CD1c-positive myeloid dendritic cell (primary cell): Measurements from ENCODE around the gene KLK11.

Experiments
- DNase-seq: peaks from one replicate; pipeline ENCODE4 v3.0.0-alpha.2; 2016; ENCODE audit errors: extremely low spot score

The KLK11 gene

DNA sequence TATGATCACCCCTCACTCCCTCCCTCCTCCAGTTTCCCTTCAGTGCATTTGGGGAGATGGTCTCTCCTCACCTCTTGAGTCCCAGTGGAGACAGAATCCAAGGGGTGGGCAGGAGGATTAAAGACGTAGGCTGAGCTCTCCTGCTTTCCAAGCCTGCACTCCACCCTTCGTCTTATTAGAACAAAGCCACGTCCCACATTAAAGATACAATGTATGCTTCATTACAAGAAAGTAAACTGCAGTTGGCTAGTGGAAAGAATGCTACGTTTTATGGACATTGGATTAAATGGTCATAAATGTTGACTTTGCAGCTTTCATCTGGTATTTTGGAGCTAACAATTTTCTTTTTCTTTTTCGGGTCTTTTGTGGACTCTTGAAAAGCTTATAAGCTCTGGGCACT lies 1.5 kb upstream of the KLK11 start:
- DNase-seq = no peak

GRCh38 chr19:51027126-51027806 lies 850 bp upstream of the KLK11 start:
- DNase-seq = no peak

- no peak for DNase-seq
Observed at GRCh38 chr19:51025809-51026553, 435 bp downstream of the KLK11 start.

DNA sequence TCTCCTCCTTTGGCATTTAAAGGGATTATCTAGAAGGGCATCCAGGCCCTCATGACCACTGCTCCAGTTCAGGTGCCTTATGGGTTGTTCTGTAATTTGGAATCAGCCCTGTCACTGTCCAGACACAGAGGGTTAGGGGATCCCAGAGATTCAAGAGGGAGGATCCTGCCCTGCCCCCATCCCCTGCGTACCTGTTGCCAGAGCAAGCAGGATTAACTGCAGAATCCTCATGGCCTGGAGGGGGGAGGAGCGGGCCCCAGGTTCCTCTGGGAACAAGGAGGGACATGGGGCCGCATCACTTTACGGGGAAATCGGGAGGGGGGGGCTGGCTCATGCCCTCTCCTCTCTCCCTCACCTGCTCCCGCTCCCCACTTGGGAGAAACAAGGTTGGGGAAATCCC lies 1.0 kb downstream of the KLK11 start:
- DNase-seq = no peak

GRCh38 chr19:51024924-51025323 lies 1.5 kb downstream of the KLK11 start:
- no peak for DNase-seq

GRCh38 chr19:51023946-51024345 lies 2.5 kb downstream of the KLK11 start:
- DNase-seq = no peak

DNA sequence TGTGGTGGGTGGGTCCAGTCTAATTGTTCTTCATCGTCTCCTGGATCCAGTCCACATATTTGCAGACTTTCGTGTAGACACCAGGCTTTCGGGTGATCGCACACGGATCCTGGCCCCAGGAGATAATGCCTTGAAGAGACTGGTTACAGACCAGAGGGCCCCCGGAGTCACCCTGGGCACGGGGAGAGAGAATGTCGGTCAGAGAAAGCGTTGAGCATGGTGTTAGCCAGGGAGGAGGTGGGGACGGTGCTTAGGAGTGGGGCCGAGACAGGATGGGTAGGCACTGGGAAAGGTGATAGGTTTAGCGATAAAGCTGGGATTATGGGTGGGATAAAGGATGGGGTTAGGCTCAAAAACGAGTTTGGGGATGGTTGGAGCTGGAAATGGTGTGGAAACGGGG lies 3.9 kb downstream of the KLK11 start:
- DNase-seq = no peak

- peak; percentile 43 for DNase-seq
Observed at GRCh38 chr19:51020988-51021651, 5.3 kb downstream of the KLK11 start.

- DNase-seq = no peak
Observed at GRCh38 chr19:51019544-51019925, 6.9 kb downstream of the KLK11 start, which contains the start of gene KLK10. Gene KLK10 (minus strand): TSS chr19:51019709. CDS start chr19:51019130, 579 bp downstream.

- peak; percentile 11 for DNase-seq
Observed at GRCh38 chr19:51018745-51019543, 7.5 kb downstream of the KLK11 start.

GRCh38 chr19:51016798-51017683 lies 9.4 kb downstream of the KLK11 start:
- peak; percentile 63 for DNase-seq

GRCh38 chr19:51015691-51016267 lies 10.6 kb downstream of the KLK11 start:
- DNase-seq = no peak

DNA sequence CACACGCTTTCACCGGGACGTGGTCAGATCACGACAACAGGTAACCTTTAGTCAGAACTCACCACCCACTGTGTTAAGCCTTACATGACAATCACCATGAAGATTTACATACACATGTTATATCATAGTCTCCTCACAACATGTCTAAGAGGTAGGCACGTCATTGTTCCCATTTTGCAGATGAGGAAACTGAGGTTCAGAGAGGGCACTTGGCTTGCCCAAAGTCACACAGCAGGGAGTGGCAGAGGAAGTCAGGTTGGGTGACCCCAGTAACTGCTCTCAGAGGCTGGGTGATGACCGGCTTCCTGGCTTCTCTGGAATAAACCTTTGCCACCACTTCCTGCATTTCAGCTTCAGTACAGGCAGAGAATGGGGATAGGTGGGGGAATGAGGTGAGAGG lies 12.2 kb downstream of the KLK11 start:
- DNase-seq = no peak

DNA sequence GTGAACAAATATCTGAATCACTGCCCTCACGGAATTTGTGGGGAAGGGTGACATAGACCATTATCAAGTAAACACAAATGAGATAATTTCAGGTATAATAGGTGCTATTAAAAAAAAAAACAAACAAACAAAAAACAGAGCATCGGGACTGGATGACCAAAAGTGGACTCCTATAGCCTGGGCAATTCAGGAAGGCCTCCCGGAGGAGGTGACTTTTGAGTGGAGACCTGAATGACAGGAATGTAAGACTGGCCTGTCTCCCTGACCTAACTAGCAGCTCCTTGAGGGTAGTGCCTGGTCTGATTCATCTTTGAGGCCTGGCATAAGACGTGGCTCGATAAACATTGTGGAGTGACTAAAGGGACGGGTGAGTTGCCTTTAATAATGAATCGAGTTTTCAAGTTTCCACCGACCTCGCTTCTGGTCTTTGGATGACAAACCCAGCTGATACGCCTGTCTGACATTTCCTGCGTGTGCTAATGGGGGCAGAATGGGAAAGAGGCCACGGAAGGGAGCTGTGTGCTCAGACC lies 13.7 kb downstream of the KLK11 start:
- no peak for DNase-seq

DNA sequence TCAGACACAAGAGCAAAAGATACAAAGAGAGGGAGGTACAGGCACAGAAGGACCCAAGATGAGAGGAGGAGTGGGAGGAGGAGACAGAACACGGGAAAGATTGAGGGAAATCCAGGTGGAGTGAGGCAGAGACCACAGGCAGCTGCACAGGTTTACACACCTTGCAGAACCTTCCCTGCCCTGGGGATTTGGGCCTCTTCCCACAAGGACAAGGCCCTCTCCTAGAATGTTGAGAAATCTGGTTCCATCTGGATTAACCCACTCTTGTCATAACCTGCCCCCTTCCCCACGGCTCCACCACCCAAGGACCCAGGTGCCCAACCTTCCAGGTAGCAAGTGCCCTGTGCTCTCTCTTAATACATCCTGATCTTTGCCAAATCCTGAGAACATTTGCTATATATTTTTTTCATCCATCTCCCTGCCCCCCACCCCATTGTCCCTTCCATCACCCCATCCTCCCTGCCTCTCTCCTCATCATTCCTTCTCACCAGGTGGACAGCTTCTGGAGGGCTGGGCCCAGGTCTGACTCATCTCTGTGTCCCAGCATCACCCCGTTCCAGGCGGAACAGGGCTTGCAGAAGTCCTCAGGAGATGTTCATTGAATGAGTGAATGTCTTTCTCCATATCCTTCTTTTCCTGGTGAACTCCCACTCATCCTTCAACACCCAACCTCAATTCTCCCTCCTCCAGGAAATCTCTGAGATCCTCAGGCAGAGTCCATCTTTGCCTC lies 16.2 kb downstream of the KLK11 start:
- no peak for DNase-seq

GRCh38 chr19:51009061-51009891 lies 17.1 kb downstream of the KLK11 start:
- DNase-seq = no peak

GRCh38 chr19:51007488-51007887 lies 18.9 kb downstream of the KLK11 start:
- DNase-seq = no peak

DNA sequence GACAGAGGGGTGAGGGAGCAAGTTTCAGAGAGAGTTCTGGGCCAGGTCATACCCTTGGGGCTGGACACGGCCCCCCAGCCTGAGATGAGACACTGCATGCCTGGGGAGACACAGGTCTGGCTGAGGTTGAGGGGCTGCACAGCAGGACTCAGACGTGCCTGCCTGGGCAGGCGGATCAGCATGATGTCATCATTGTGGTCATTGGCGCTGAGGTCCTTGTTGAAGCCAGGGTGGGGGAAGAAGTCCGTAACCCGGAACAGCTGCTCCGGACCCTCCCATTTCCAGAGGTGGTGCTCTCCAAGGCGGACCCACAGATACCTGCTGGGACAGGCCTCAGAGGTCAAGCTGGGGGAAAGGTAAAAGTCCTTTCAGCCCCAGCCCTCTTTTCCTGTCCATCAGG lies 20.0 kb downstream of the KLK11 start:
- no peak for DNase-seq

DNA sequence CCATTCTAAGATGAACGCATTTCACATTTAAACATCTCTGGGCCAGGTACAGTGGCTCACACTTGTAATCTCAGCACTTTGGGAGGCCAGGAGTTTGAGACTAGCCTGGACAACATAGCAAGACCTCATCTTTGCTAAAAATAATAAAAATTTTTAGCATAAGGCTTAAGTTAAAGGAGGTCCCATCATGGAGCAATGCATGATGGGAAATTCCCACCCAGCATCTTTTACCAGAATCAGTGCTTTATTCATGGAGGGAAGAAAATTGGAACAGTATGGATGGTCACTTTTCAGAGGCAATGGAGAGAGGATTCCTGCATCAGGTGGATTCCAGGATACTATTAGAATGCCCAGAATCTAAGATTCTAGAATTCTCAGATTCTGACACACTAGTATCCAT lies 21.2 kb downstream of the KLK11 start:
- DNase-seq = no peak
